RKO (cell line): Measurements from ENCODE around the gene DNAH17.

Source experiments
- DNase-seq: peaks from one replicate; pipeline ENCODE4 v3.0.0-alpha.2; 2016; ENCODE audit warnings: low spot score

Gene DNAH17

GRCh38 chr17:78572239-78573205 is 4.7 kb downstream of the DNAH17 start:
- no peak for DNase-seq

GRCh38 chr17:78571329-78571728 is 5.9 kb downstream of the DNAH17 start:
- DNase-seq, result no peak

- DNase-seq, result no peak
Measured at GRCh38 chr17:78568494-78569115, 8.6 kb downstream of the DNAH17 start.

GRCh38 chr17:78567991-78568390 is 9.2 kb downstream of the DNAH17 start:
- DNase-seq, result no peak

GRCh38 chr17:78566947-78567346 is 10.2 kb downstream of the DNAH17 start:
- no peak for DNase-seq

GRCh38 chr17:78563189-78564145 is 13.7 kb downstream of the DNAH17 start:
- DNase-seq, result no peak

- no peak for DNase-seq
Measured at GRCh38 chr17:78562734-78563133, 14.5 kb downstream of the DNAH17 start.

GRCh38 chr17:78561166-78561565 is 16.0 kb downstream of the DNAH17 start:
- no peak for DNase-seq

GRCh38 chr17:78560731-78561130 is 16.5 kb downstream of the DNAH17 start:
- DNase-seq, result no peak

GRCh38 chr17:78559749-78560368 is 17.3 kb downstream of the DNAH17 start:
- no peak for DNase-seq

- no peak for DNase-seq
Measured at GRCh38 chr17:78558989-78559388, 18.2 kb downstream of the DNAH17 start.

- peak; percentile 51 for DNase-seq
Measured at GRCh38 chr17:78558181-78558850, 18.9 kb downstream of the DNAH17 start.

- DNase-seq, result peak; percentile 47
Measured at GRCh38 chr17:78557598-78558039, 19.6 kb downstream of the DNAH17 start.

- no peak for DNase-seq
Measured at GRCh38 chr17:78556812-78557211, 20.4 kb downstream of the DNAH17 start.

GRCh38 chr17:78555746-78556401 is 21.3 kb downstream of the DNAH17 start:
- DNase-seq, result no peak

- DNase-seq, result no peak
Measured at GRCh38 chr17:78550464-78550863, 26.7 kb downstream of the DNAH17 start.

- DNase-seq, result no peak
Measured at GRCh38 chr17:78548725-78549124, 28.5 kb downstream of the DNAH17 start.

GRCh38 chr17:78547035-78547434 is 30.2 kb downstream of the DNAH17 start:
- DNase-seq, result no peak

- no peak for DNase-seq
Measured at GRCh38 chr17:78546476-78546875, 30.7 kb downstream of the DNAH17 start.
